ENCODE results near the gene NTM.

The NTM gene

GRCh38 chr11:131865860-131866259, 495.4 kb downstream of the NTM start:
- Histone ChIP-seq H3K36me3 (no peaks in the 10 kb centered on the region), H3K9me3 (no peaks in the 10 kb centered on the region), H3K4me1 (no peaks in the 10 kb centered on the region), H3K4me3 (ENCODE audit: low read depth, low read length) (no peak overlapping the region), H3K27me3 (no peaks in the 10 kb centered on the region)
- no peak for DNase-seq
- TF ChIP-seq, protein P1, sequence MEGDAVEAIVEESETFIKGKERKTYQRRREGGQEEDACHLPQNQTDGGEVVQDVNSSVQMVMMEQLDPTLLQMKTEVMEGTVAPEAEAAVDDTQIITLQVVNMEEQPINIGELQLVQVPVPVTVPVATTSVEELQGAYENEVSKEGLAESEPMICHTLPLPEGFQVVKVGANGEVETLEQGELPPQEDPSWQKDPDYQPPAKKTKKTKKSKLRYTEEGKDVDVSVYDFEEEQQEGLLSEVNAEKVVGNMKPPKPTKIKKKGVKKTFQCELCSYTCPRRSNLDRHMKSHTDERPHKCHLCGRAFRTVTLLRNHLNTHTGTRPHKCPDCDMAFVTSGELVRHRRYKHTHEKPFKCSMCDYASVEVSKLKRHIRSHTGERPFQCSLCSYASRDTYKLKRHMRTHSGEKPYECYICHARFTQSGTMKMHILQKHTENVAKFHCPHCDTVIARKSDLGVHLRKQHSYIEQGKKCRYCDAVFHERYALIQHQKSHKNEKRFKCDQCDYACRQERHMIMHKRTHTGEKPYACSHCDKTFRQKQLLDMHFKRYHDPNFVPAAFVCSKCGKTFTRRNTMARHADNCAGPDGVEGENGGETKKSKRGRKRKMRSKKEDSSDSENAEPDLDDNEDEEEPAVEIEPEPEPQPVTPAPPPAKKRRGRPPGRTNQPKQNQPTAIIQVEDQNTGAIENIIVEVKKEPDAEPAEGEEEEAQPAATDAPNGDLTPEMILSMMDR (IDR thresholded peaks at IDR 0.05; ENCODE audit: low read depth, low read length), result no peak

DNA sequence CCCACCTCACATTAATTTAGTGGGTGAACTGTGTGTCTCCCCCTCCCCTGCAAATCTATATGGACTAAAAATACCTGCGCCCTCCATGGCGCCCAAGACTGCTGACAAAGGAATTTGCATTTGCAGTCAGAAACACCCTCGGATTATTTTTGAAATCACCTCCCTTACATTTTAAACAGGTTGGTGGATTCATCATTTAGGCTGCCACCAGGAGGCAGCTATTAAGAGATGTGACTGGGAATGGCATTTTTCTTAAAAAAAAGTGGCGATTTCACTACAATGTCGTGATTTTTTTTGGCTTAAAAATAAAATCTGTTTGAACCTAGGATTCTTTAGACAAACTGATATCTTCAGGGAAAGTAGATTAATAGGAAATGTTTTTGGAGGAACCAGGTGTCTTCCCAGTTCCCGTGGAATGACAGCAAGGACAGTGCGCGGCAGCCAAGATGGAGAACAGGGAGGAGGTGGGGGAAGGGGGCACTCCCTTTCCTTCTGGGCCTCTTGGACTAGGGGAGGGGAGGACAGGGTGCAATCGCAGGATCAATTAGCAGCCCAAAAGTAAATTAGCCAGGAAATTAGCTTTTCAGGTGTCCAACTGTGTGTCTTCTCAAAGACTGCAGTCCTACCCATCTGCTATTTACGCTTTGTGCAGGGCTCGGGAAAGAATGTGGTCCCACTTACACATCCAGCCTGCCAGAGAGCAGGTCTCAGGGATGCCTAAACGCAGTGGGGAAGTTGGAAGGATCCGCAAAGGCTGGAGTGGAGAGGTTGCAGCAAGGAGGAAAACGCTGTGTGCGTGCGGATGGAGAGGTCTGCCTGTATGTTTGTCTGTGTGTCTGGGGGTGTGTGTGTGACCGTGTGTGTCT, 496.4 kb downstream of the NTM start:
- H3K4me3 ChIP-seq (ENCODE audit: low read depth, low read length), result no peak overlapping the region
- TF ChIP-seq, protein P1 (IDR thresholded peaks at IDR 0.05; ENCODE audit: low read depth, low read length), result no peak
- H3K9me3 ChIP-seq, result no peaks in the 10 kb centered on the region
- H3K36me3 ChIP-seq, result no peaks in the 10 kb centered on the region
- no peaks in the 10 kb centered on the region for H3K27me3 ChIP-seq
- no peak for DNase-seq
- H3K4me1 ChIP-seq, result no peaks in the 10 kb centered on the region

- no peaks in the 10 kb centered on the region for H3K9me3 ChIP-seq
- TF ChIP-seq, protein P1 (IDR thresholded peaks at IDR 0.05; ENCODE audit: low read depth, low read length), result no peak
- peak; percentile 15 for DNase-seq
- H3K36me3 ChIP-seq, result no peaks in the 10 kb centered on the region
- no peaks in the 10 kb centered on the region for H3K4me1 ChIP-seq
- H3K4me3 ChIP-seq (ENCODE audit: low read depth, low read length), result no peak overlapping the region
- no peaks in the 10 kb centered on the region for H3K27me3 ChIP-seq
Measured at GRCh38 chr11:131867457-131868257, 497.2 kb downstream of the NTM start.

GRCh38 chr11:131868629-131869507, 498.5 kb downstream of the NTM start:
- no peak for DNase-seq

DNA sequence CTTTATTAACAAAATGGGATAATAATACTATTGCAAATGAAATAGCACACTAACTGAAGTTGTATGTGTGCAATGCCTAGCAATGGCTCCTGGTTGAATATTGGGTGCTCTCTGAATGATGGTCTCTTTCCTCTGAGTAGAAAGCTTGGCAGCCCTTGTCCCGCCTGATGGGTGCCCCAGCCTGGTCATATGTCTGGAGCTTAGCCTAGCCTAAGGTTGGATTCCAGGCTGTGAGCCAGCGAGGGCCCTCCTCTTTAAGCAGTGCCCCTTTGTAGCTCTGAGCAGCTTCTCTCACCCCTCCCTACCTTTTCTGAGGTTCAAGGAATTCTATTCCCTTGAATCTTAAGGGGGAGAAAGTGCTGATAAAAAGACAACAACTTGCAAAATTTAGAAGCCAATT, 499.9 kb downstream of the NTM start:
- Histone ChIP-seq H3K4me3 (ENCODE audit: low read depth, low read length) (no peak overlapping the region), H3K27me3 (no peaks in the 10 kb centered on the region), H3K9me3 (no peaks in the 10 kb centered on the region), H3K4me1 (no peaks in the 10 kb centered on the region), H3K36me3 (no peaks in the 10 kb centered on the region)
- TF ChIP-seq, protein P1 (IDR thresholded peaks at IDR 0.05; ENCODE audit: low read depth, low read length), result no peak
- no peak for DNase-seq

More at GRCh38 chr11:131868629-131869507, 498.5 kb downstream of the NTM start:
- Histone ChIP-seq H3K4me1 (no peaks in the 10 kb centered on the region), H3K36me3 (no peaks in the 10 kb centered on the region), H3K27me3 (no peaks in the 10 kb centered on the region), H3K9me3 (no peaks in the 10 kb centered on the region), H3K4me3 (ENCODE audit: low read depth, low read length) (no peak overlapping the region)
- TF ChIP-seq, protein P1 (IDR thresholded peaks at IDR 0.05; ENCODE audit: low read depth, low read length), result no peak

Measured in BE2C (cell line).